Measurements from ENCODE around the gene IRS1. TPM values are rescaled to one million over a fixed set of nuclear protein-coding genes. Genes with fewer than 3 reads are reported as not detected.

The IRS1 gene
- total RNA-seq, 1 experiment from 2014 or later = 15.0 TPM

DNA sequence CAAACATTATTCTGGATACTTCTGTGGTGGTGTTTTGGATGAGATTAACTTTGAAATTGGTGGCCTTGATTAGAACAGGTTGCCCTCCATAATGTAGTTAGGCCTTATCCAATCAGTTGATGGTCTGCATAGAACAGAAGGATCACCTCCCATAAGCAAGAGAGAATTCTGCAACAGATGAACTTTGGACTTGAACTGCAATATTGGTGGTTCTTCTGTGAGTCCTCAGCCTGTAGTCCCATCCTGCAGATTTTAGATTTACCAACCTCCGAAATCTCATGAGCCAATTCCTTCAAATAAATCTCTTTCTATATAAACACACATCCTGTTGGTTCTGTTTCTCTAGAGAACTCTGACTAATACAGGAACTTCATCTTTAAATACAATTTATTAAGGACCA lies 81.9 kb downstream of the IRS1 start:
- Histone ChIP-seq H2AFZ (ENCODE audit: low read length) (no peak overlapping the region), H3K4me1 (ENCODE audit: insufficient read depth, low read length) (no peaks in the 10 kb centered on the region), H2BK20ac (ENCODE audit: low read depth, low read length, poor library complexity, severe bottlenecking) (no peak overlapping the region)

More for the DNA sequence above, 81.9 kb downstream of the IRS1 start:
- no peak overlapping the region for H3K9ac ChIP-seq (ENCODE audit: extremely low read depth, insufficient read length, low read length)
- no peaks in the 10 kb centered on the region for H4K20me1 ChIP-seq (ENCODE audit: control insufficient read depth, insufficient read depth, insufficient read length)
- no peak overlapping the region for H4K8ac ChIP-seq (replicated peaks; ENCODE audit: insufficient read length, low read depth, low read length)
- no peaks in the 10 kb centered on the region for H3K27me3 ChIP-seq (ENCODE audit: insufficient read depth, low read length)
- Mint-ChIP-seq H3K4me1 (no peaks in the 10 kb centered on the region; a peak in 1 of 4 replicates), H3K27ac (no peak overlapping the region), H3K36me3 (ENCODE audit: insufficient read depth in 1 of 3, low read depth in 3 of 3) (no peaks in the 10 kb centered on the region), H3K4me3 (no peak overlapping the region), H3K27me3 (ENCODE audit: low read depth) (no peaks in the 10 kb centered on the region), H3K9me3 (peaks cover 0 to 3% of the 10 kb centered on the region in 2 experiments; a peak in 1 of 5 replicates)
- no peak overlapping the region for H3K23ac ChIP-seq (ENCODE audit: insufficient read length, low read depth, low read length)
- H3K23me2 ChIP-seq (ENCODE audit: insufficient read length, low read depth, low read length, poor library complexity, severe bottlenecking) = no peaks in the 10 kb centered on the region
- no peak overlapping the region for H3K4me2 ChIP-seq (ENCODE audit: insufficient read depth, insufficient read length, low read length)
- no peak overlapping the region for H2BK12ac ChIP-seq (ENCODE audit: insufficient read length, low read depth, low read length)
- H3K56ac ChIP-seq (ENCODE audit: insufficient read length, low read depth, low read length) = no peak overlapping the region
- no peak overlapping the region for H3K14ac ChIP-seq (ENCODE audit: insufficient read depth, low read length)
- no peak overlapping the region for H2AK5ac ChIP-seq (ENCODE audit: insufficient read length, low read length)
- no peak overlapping the region for H4K5ac ChIP-seq (ENCODE audit: insufficient read length, low read depth, low read length)
- H3K27ac ChIP-seq (ENCODE audit: insufficient read length, low read depth, low read length) = no peak overlapping the region
- H3K79me1 ChIP-seq (ENCODE audit: insufficient read depth, low read depth, low read length, poor library complexity, severe bottlenecking) = no peaks in the 10 kb centered on the region
- H2BK15ac ChIP-seq (ENCODE audit: low read depth, low read length) = no peak overlapping the region
- no peak overlapping the region for H3K18ac ChIP-seq (ENCODE audit: insufficient read length, low read depth, low read length)
- WGBS (ENCODE audit: extremely low coverage, insufficient read length, low lambda C conversion rate) = no CpG with 5 or more reads among the region's 1 CpG
- no peaks in the 10 kb centered on the region for H3K9me3 ChIP-seq (ENCODE audit: control insufficient read depth, low read depth, low read length)
- H3K79me2 ChIP-seq (ENCODE audit: insufficient read depth, low read length) = no peaks in the 10 kb centered on the region
- no peak overlapping the region for H2BK5ac ChIP-seq (ENCODE audit: insufficient read length, low read length)
- no peak overlapping the region for H3K4ac ChIP-seq (ENCODE audit: low read depth, low read length)
- H3T11ph ChIP-seq (ENCODE audit: low read length) = no peak overlapping the region
- H4K91ac ChIP-seq (ENCODE audit: insufficient read length, low read depth, low read length) = no peak overlapping the region
- DNase-seq = no peak
- TF ChIP-seq, protein P1, sequence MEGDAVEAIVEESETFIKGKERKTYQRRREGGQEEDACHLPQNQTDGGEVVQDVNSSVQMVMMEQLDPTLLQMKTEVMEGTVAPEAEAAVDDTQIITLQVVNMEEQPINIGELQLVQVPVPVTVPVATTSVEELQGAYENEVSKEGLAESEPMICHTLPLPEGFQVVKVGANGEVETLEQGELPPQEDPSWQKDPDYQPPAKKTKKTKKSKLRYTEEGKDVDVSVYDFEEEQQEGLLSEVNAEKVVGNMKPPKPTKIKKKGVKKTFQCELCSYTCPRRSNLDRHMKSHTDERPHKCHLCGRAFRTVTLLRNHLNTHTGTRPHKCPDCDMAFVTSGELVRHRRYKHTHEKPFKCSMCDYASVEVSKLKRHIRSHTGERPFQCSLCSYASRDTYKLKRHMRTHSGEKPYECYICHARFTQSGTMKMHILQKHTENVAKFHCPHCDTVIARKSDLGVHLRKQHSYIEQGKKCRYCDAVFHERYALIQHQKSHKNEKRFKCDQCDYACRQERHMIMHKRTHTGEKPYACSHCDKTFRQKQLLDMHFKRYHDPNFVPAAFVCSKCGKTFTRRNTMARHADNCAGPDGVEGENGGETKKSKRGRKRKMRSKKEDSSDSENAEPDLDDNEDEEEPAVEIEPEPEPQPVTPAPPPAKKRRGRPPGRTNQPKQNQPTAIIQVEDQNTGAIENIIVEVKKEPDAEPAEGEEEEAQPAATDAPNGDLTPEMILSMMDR (conservative IDR thresholded peaks at IDR 0.05) = no peak
- no peak overlapping the region for H2BK120ac ChIP-seq (ENCODE audit: low read depth, low read length, poor library complexity, severe bottlenecking)

Measured in H9 (cell line).